HUES64 (cell line): ENCODE measurements around the gene RNU6-1.

Experiments used
- H3K27ac ChIP-seq: 2 replicates; pipeline ENCODE4 v1.7.0; 2013; ENCODE audit warnings: low read depth, low read length, inconsistent platforms
- H3K27me3 ChIP-seq: 2 replicates; pipeline ENCODE4 v1.6.1; 2013; ENCODE audit warnings: mild to moderate bottlenecking, low read length; ENCODE audit not compliant: insufficient read depth
- H3K36me3 ChIP-seq: 2 replicates; pipeline ENCODE4 v1.6.1; 2013; ENCODE audit warnings: mild to moderate bottlenecking, low read length; ENCODE audit not compliant: insufficient read depth
- H3K4me1 ChIP-seq: 2 replicates; pipeline ENCODE4 v1.6.1; 2013; ENCODE audit warnings: mild to moderate bottlenecking, low read length, moderate library complexity; ENCODE audit not compliant: insufficient read depth
- H3K4me3 ChIP-seq: 2 replicates; pipeline ENCODE4 v1.5.1; 2013; ENCODE audit warnings: mild to moderate bottlenecking, low read length, moderate library complexity
- H3K9ac ChIP-seq: 2 replicates; pipeline ENCODE4 v1.6.1; 2013; ENCODE audit warnings: mild to moderate bottlenecking, low read depth, low read length
- H3K9me3 ChIP-seq: 2 replicates; pipeline ENCODE4 v1.6.1; 2013; ENCODE audit warnings: low read depth, low read length; ENCODE audit not compliant: insufficient read depth
- WGBS: fragments of 150-250, 120-280 bp; methylation state at CpG from one replicate; pipeline ENCODE4 v1.1.7; 2013; ENCODE audit warnings: missing lambda C conversion rate; 5-methylcytosine and 5-hydroxymethylcytosine counted together

RNU6-1 gene

DNA sequence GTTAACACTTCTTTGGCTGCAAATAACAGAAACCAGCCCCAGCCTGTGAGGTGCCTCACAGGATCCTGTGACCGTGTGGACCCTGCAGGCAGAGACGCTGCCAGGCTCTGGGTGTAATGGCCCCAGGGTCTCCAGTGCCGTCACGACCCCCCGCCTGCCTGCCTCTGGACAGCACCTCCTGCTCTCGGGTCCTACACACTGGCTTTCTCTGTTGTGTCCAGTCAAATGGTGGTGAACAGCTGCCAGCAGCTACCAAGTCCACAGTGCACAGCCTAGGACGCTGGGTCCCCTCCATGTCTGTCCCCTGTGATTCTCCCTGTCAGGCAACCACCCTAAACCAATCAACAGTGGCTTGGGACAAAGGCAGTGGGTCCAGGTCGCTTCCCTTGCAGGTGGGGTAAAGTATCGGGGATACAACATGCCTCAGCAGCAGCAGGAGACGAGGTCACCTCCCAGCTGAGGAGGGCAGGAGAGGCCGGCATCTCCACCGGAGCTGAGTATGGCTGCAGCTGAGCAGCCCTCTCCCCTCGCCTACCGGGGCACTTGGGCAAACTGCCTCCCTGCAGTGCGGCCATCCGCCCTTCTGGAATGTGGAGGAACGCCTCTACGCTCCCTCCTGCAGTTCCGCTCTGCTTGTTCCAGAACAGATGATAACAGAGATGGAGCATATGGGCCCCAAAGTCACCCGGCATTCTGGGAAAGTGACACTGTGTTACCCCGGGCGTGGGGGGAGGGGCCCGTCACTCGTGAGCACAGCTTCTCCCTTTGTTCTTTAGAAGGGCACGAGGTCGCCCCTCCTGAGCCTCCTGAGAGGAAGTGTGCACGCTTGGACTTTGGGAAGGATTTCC, 35.6 kb downstream of the RNU6-1 start:
- Histone ChIP-seq H3K9ac (no peak overlapping the region; the same call in 1 of the 2 replicates), H3K27me3 (no peaks in the 10 kb centered on the region), H3K4me1 (peaks cover 29% of the 10 kb centered on the region), H3K27ac (no peak overlapping the region), H3K36me3 (no peaks in the 10 kb centered on the region), H3K9me3 (no peaks in the 10 kb centered on the region), H3K4me3 (no peak overlapping the region)
- WGBS: 48% methylated on average over 27 of the region's 27 CpGs

DNA sequence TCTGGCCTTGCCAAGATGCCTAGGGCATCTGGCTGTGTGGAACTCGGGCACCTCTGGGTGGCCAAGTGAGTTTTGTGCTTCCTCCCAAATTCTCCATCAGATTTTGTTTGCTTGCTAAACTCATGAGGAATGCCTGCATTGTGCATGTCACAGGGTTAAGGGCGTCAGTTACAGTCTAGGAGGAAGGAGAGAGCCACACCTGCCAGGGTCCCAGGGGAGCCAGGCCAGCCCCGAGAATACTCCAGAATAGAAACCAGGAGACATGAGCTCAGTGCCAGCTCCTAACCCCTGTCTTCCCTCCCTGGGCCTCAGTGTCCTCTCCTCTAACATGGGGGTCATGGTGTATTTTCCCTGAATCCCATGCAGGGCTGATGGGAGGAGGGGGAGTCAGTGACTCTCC, 36.5 kb downstream of the RNU6-1 start:
- WGBS: 92% methylated on average over 3 of the region's 3 CpGs
- H3K9ac ChIP-seq: no peak overlapping the region
- no peak overlapping the region for H3K4me3 ChIP-seq
- H3K4me1 ChIP-seq: peaks cover 30% of the 10 kb centered on the region
- H3K27me3 ChIP-seq: no peaks in the 10 kb centered on the region
- no peak overlapping the region for H3K27ac ChIP-seq
- no peaks in the 10 kb centered on the region for H3K36me3 ChIP-seq
- H3K9me3 ChIP-seq: no peaks in the 10 kb centered on the region

DNA sequence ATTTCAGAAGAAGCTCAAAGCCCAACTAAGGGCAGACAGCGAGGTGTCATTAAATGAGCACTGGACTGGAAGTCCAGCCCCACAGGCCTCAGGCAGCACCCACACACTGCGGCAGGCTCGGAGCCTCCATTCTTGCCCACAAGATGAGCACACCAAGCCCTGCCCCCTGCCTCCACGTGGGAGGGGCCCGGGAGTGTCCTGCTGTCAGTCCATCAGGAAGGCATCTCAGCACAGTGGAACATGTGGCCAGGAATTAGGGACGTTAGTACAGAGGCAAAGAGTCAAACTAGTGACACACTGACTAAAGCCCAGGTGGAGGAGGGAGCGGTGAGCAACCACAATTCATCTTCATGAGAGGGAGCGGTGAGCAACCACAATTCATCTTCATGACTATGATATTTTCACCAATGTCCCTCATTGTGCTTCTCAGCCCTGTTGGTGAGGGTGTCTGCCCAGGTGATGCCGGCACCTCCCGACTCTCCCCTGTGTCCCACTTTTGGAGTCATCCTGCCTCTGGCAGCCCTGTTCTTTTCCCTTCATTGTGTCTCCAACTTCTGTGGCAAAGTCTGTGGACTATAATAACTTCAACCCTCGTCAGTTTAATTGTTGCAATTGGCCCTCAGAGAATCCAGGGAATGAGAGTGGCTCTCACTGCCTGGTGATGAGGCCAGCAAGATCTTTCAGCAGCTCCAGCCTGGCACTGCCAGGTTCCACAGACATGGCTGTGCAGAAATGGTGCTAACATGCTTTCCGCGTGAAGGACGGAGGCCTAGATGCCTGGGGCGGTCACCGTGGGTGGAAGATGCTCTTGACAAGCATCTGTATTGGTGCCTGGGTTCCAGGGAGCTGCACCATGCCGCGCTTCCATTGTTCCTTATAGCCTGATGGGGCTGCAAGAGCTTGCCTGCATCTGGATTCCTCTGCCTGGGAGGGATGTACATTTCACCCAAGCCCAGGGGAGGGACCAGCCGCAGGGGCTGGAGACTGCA, 37.6 kb downstream of the RNU6-1 start:
- no peak overlapping the region for H3K4me3 ChIP-seq
- no peaks in the 10 kb centered on the region for H3K27me3 ChIP-seq
- no peaks in the 10 kb centered on the region for H3K9me3 ChIP-seq
- no peak overlapping the region for H3K27ac ChIP-seq
- H3K4me1 ChIP-seq: peaks cover 30% of the 10 kb centered on the region
- no peaks in the 10 kb centered on the region for H3K36me3 ChIP-seq
- 84% methylated on average over 19 of the region's 19 CpGs for WGBS
- H3K9ac ChIP-seq: no peak overlapping the region

GRCh38 chr15:67801142-67801541, 38.7 kb downstream of the RNU6-1 start:
- Histone ChIP-seq H3K4me3 (no peak overlapping the region), H3K4me1 (peaks cover 30% of the 10 kb centered on the region), H3K9ac (no peak overlapping the region), H3K27ac (no peak overlapping the region), H3K27me3 (no peaks in the 10 kb centered on the region), H3K9me3 (no peaks in the 10 kb centered on the region), H3K36me3 (no peaks in the 10 kb centered on the region)
- WGBS: 90% methylated on average over 2 of the region's 2 CpGs

GRCh38 chr15:67799801-67800205, 40.0 kb downstream of the RNU6-1 start:
- no peak overlapping the region for H3K9ac ChIP-seq

DNA sequence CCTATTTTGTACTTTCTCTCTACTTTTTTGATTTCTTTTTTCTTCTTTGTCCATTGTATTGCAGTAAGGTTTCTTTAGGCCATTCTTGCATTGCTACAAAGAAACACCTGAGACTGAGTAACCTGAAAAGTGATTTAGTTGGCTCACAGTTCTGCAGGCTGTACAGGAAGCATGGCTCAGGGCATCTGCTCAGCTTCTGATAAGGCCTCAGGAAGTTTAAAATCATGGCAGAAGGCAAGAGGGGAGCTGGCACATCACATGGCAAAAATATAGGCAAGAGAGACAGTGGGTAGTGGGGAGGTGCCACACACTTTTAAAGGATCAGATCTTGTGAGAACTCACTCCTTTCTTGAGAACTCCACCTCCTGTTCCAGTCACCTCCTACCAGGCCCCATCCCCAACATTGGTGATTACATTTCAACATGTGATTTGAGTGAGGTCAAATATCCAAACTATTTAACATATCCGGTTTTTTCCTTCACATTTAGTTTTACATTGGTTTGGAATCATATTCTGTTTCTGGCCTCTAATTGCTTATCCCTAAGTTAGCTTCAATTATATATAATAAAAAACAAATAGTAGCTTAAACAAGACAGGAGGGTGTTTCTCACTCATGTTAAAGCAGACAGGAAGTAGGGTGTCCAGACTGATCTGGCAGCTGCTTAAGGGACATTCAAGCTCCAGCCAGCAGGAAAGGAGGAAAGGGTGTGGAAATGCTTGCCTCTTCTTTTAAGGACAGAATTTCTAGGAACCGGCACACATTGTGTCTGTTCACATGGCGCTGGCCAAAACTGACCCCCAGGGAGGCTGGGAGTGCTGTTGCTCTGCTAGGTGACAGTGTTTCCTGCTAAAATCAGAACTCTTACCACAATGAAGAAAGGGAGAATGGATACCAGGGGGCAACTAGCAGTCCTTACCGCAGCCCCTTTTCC, 43.4 kb downstream of the RNU6-1 start:
- H3K4me1 ChIP-seq: peaks cover 22% of the 10 kb centered on the region
- no peaks in the 10 kb centered on the region for H3K36me3 ChIP-seq
- no peaks in the 10 kb centered on the region for H3K27me3 ChIP-seq
- H3K4me3 ChIP-seq: no peak overlapping the region
- H3K27ac ChIP-seq: no peak overlapping the region
- peaks cover 7% of the 10 kb centered on the region; the same call in 1 of the 2 replicates for H3K9me3 ChIP-seq
- H3K9ac ChIP-seq: no peak overlapping the region
- WGBS: 97% methylated on average over 4 of the region's 4 CpGs

More at GRCh38 chr15:67799801-67800205, 40.0 kb downstream of the RNU6-1 start:
- Histone ChIP-seq H3K27me3 (no peaks in the 10 kb centered on the region), H3K9me3 (peaks cover 7% of the 10 kb centered on the region; the same call in 1 of the 2 replicates), H3K4me1 (peaks cover 18% of the 10 kb centered on the region), H3K27ac (no peak overlapping the region), H3K36me3 (no peaks in the 10 kb centered on the region), H3K4me3 (no peak overlapping the region)
- 57% methylated on average over 5 of the region's 6 CpGs for WGBS

DNA sequence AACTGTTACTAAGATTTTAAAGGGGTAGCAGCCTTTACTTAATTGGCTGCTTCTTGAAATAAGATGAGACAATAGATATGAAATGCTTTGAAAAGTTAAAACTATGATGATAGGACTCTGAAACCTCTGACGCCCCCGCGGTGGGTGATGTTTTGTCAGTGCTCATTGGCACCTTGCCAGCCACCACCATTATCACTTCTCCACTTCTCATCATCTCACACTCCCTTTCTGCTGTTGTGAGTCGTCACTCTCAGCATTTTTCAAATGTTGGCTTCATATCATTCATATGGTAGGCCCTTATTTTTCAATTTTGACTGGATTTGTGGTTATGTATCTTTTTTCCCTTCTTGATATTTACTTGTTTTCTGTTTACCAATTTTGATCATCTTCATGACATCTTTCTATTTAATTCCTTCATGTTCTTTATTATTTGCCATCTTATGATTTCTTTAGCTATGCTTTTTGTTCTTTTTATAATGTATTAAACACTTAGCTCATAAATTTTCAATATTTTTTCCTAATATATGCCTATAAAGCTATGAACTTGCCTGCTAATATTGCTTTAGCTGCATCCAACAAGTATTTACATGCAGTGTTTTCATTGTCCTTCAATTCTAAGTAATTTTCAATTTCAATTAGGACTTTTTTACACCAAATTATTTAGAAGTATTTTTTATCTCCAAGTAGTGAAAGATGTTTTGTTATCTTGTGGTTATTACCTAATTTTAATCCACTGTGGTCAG, 44.8 kb downstream of the RNU6-1 start:
- 90% methylated on average over 4 of the region's 4 CpGs for WGBS
- no peak overlapping the region for H3K4me3 ChIP-seq

GRCh38 chr15:67792250-67792942, 47.4 kb downstream of the RNU6-1 start:
- Histone ChIP-seq H3K4me3 (no peak overlapping the region), H3K9me3 (peaks cover 7% of the 10 kb centered on the region; the same call in 1 of the 2 replicates), H3K27ac (no peak overlapping the region), H3K36me3 (no peaks in the 10 kb centered on the region), H3K27me3 (no peaks in the 10 kb centered on the region), H3K9ac (no peak overlapping the region), H3K4me1 (peaks cover 45% of the 10 kb centered on the region)
- WGBS: 82% methylated on average over 8 of the region's 8 CpGs

More for the DNA sequence above, 44.8 kb downstream of the RNU6-1 start:
- Histone ChIP-seq H3K9ac (no peak overlapping the region), H3K27ac (no peak overlapping the region), H3K9me3 (peaks cover 7% of the 10 kb centered on the region; the same call in 1 of the 2 replicates), H3K27me3 (no peaks in the 10 kb centered on the region), H3K4me1 (peaks cover 37% of the 10 kb centered on the region), H3K36me3 (no peaks in the 10 kb centered on the region)

DNA sequence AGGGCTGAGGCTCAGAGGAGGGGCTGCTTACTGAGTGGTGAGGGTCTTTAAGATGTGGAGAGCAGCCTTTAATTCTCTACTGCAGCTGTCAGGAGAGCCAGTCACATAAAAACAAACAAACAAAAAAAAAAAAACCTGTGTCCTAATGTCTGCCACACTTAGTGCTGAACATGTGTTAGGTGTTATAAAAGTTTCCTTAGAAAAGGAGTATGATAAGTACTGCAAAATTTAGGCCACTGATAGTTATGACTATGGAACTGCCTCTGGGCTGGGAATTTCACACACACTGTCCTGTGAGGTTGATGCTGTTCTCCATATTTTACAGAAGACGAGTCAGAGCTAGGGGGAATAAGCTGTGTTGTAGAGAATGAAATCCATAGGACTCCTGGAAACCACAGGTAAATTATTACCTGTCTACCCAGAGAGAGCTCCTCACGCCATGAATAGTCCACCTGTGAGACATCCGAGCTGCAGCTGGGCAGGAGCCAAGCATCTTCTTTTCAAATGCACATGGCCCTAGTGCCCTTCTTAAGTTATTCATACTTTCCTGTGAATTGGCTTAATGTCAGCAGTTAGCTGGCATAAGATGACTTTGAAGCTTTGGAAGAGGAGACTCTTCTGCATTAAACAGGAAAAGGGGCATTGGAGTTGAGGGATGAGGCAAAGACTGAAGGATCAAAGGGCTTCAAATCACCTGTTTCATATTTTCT, 49.1 kb downstream of the RNU6-1 start:
- H3K4me3 ChIP-seq: no peak overlapping the region
- H3K27me3 ChIP-seq: no peaks in the 10 kb centered on the region

More for the DNA sequence above, 49.1 kb downstream of the RNU6-1 start:
- H3K27ac ChIP-seq: no peak overlapping the region
- H3K9me3 ChIP-seq: peaks cover 7% of the 10 kb centered on the region; the same call in 1 of the 2 replicates
- no peak overlapping the region for H3K9ac ChIP-seq
- H3K36me3 ChIP-seq: no peaks in the 10 kb centered on the region
- WGBS: 43% methylated on average over 3 of the region's 3 CpGs
- peaks cover 52% of the 10 kb centered on the region for H3K4me1 ChIP-seq
